ENCODE measurements around the gene ONECUT2. TPM values are rescaled to one million over a fixed set of nuclear protein-coding genes. Genes with fewer than 3 reads are reported as not detected.

Gene ONECUT2
- total RNA-seq, 1 experiment from 2014 or later = 0.48 TPM

DNA sequence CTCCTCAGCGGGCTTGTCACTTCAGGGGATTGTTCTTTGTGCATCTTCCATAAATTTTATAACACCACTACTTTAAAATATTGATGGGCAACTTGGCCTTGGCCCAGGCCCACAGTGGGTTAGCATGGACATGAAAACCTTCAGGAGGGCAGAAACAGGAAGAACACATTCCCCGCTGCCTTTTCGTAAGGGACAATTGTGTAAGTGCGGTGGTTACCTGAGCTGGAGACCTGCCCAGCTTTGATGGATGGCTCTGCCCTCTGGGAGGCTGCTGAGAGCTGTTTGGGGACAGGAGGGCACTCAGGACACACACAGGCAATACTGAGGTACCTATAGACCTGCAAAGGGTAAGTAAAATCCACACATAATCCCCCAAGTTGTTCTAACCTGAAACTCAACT is 104.5 kb downstream of the ONECUT2 start:
- H4K91ac ChIP-seq (ENCODE audit: insufficient read length, low read depth, low read length) = no peak overlapping the region
- H3K14ac ChIP-seq (ENCODE audit: insufficient read depth, low read length) = no peak overlapping the region
- TF ChIP-seq, protein P1, sequence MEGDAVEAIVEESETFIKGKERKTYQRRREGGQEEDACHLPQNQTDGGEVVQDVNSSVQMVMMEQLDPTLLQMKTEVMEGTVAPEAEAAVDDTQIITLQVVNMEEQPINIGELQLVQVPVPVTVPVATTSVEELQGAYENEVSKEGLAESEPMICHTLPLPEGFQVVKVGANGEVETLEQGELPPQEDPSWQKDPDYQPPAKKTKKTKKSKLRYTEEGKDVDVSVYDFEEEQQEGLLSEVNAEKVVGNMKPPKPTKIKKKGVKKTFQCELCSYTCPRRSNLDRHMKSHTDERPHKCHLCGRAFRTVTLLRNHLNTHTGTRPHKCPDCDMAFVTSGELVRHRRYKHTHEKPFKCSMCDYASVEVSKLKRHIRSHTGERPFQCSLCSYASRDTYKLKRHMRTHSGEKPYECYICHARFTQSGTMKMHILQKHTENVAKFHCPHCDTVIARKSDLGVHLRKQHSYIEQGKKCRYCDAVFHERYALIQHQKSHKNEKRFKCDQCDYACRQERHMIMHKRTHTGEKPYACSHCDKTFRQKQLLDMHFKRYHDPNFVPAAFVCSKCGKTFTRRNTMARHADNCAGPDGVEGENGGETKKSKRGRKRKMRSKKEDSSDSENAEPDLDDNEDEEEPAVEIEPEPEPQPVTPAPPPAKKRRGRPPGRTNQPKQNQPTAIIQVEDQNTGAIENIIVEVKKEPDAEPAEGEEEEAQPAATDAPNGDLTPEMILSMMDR (conservative IDR thresholded peaks at IDR 0.05) = no peak
- no peak overlapping the region for H3K56ac ChIP-seq (ENCODE audit: insufficient read length, low read depth, low read length)
- H2BK120ac ChIP-seq (ENCODE audit: low read depth, low read length, poor library complexity, severe bottlenecking) = no peak overlapping the region
- no peaks in the 10 kb centered on the region for H3K27me3 ChIP-seq (ENCODE audit: insufficient read depth, low read length)
- H4K8ac ChIP-seq (replicated peaks; ENCODE audit: insufficient read length, low read depth, low read length) = no peak overlapping the region
- H3K23me2 ChIP-seq (ENCODE audit: insufficient read length, low read depth, low read length, poor library complexity, severe bottlenecking) = no peaks in the 10 kb centered on the region
- H3K9ac ChIP-seq (ENCODE audit: extremely low read depth, insufficient read length, low read length) = no peak overlapping the region
- no peaks in the 10 kb centered on the region for H4K20me1 ChIP-seq (ENCODE audit: control insufficient read depth, insufficient read depth, insufficient read length)
- no peak overlapping the region for H2AK5ac ChIP-seq (ENCODE audit: insufficient read length, low read length)
- no CpG with 5 or more reads among the region's 4 CpGs for WGBS (ENCODE audit: extremely low coverage, insufficient read length, low lambda C conversion rate)
- no peak overlapping the region for H2BK15ac ChIP-seq (ENCODE audit: low read depth, low read length)
- H3K4me3 Mint-ChIP-seq = no peak overlapping the region
- H2BK20ac ChIP-seq (ENCODE audit: low read depth, low read length, poor library complexity, severe bottlenecking) = no peak overlapping the region
- no peak overlapping the region for H4K5ac ChIP-seq (ENCODE audit: insufficient read length, low read depth, low read length)
- H3K9me3 Mint-ChIP-seq = no peaks in the 10 kb centered on the region; a peak in 1 of 5 replicates
- no peak overlapping the region for H3K4ac ChIP-seq (ENCODE audit: low read depth, low read length)
- no peak overlapping the region for H2AFZ ChIP-seq (ENCODE audit: low read length)
- peaks cover 9 to 13% of the 10 kb centered on the region in 2 experiments for H3K4me1 Mint-ChIP-seq
- no peak overlapping the region for H3K27ac Mint-ChIP-seq
- H3K79me1 ChIP-seq (ENCODE audit: insufficient read depth, low read depth, low read length, poor library complexity, severe bottlenecking) = no peaks in the 10 kb centered on the region
- H2BK12ac ChIP-seq (ENCODE audit: insufficient read length, low read depth, low read length) = no peak overlapping the region
- H3K27me3 Mint-ChIP-seq (ENCODE audit: low read depth) = no peaks in the 10 kb centered on the region
- H3K18ac ChIP-seq (ENCODE audit: insufficient read length, low read depth, low read length) = no peak overlapping the region
- H3K4me1 ChIP-seq (ENCODE audit: insufficient read depth, low read length) = no peaks in the 10 kb centered on the region
- H3K27ac ChIP-seq (ENCODE audit: insufficient read length, low read depth, low read length) = no peak overlapping the region
- H3K79me2 ChIP-seq (ENCODE audit: insufficient read depth, low read length) = no peaks in the 10 kb centered on the region
- no peak overlapping the region for H2BK5ac ChIP-seq (ENCODE audit: insufficient read length, low read length)
- H3K36me3 Mint-ChIP-seq (ENCODE audit: insufficient read depth in 1 of 3, low read depth in 3 of 3) = no peaks in the 10 kb centered on the region
- no peak overlapping the region for H3K4me2 ChIP-seq (ENCODE audit: insufficient read depth, insufficient read length, low read length)
- no peaks in the 10 kb centered on the region for H3K9me3 ChIP-seq (ENCODE audit: control insufficient read depth, low read depth, low read length)
- DNase-seq = no peak
- H3T11ph ChIP-seq (ENCODE audit: low read length) = no peak overlapping the region
- no peak overlapping the region for H3K23ac ChIP-seq (ENCODE audit: insufficient read length, low read depth, low read length)

Other genes starting within 250 kb of the ONECUT2 start
- gene ST8SIA3, start 82.8 kb upstream of the ONECUT2 start, total RNA-seq (2021) = 1.9 and 2.3 TPM in 2 replicates
- gene FECH, start 151.3 kb downstream of the ONECUT2 start, total RNA-seq (2021) = 24.1 and 24.8 TPM in 2 replicates
- gene NARS1, start 186.5 kb downstream of the ONECUT2 start, total RNA-seq (2021) = 143 and 148 TPM in 2 replicates

Measured in H9 (cell line).